GM23248 (cell line): ENCODE data around the gene MMP24OS. TPM values are rescaled to one million over a fixed set of nuclear protein-coding genes. Genes with fewer than 3 reads are reported as not detected.

ENCODE experiments used
- DNase-seq: peaks from one replicate; pipeline ENCODE4 v3.0.0-alpha.2; 2015
- H2AFZ ChIP-seq: fragments of 200-600 bp; sonication (generic); 2 replicates; pipeline ENCODE4 v1.6.1; 2016; ENCODE audit warnings: antibody characterized with exemption
- H3F3A ChIP-seq: fragments of 200-600 bp; sonication (generic); 2 replicates; pipeline ENCODE4 v1.6.1; 2016; ENCODE audit warnings: mild to moderate bottlenecking, antibody characterized with exemption, mixed run types; ENCODE audit not compliant: insufficient read depth
- H3K27ac ChIP-seq: fragments of 200-600 bp; sonication (generic); 2 replicates; pipeline ENCODE4 v1.5.1; 2016; ENCODE audit warnings: mild to moderate bottlenecking
- H3K27me3 ChIP-seq: fragments of 200-600 bp; sonication (generic); replicated peaks from 2 replicates; pipeline ENCODE4 v1.6.1; 2016; ENCODE audit warnings: mild to moderate bottlenecking; ENCODE audit not compliant: insufficient read depth
- H3K36me3 ChIP-seq: fragments of 200-600 bp; sonication (generic); 2 replicates; pipeline ENCODE4 v1.6.1; 2016; ENCODE audit warnings: low read depth, mild to moderate bottlenecking
- H3K4me1 ChIP-seq: fragments of 200-600 bp; sonication (generic); 2 replicates; pipeline ENCODE4 v1.6.1; 2016; ENCODE audit warnings: mild to moderate bottlenecking; ENCODE audit not compliant: insufficient read depth
- H3K4me2 ChIP-seq: fragments of 200-600 bp; sonication (generic); one replicate; pipeline ENCODE4 v1.6.1; 2016; ENCODE audit warnings: mild to moderate bottlenecking; ENCODE audit not compliant: unreplicated experiment
- H3K4me3 ChIP-seq: fragments of 200-600 bp; sonication (generic); 2 replicates; pipeline ENCODE4 v1.5.1; 2016; ENCODE audit warnings: mild to moderate bottlenecking
- H3K79me2 ChIP-seq: fragments of 200-600 bp; sonication (generic); 2 replicates; pipeline ENCODE4 v1.6.1; 2016; ENCODE audit warnings: mild to moderate bottlenecking; ENCODE audit not compliant: insufficient read depth
- H3K9ac ChIP-seq: fragments of 200-600 bp; sonication (generic); 2 replicates; pipeline ENCODE4 v1.6.1; 2016; ENCODE audit warnings: mild to moderate bottlenecking
- H3K9me2 ChIP-seq: fragments of 200-600 bp; sonication (generic); 2 replicates; pipeline ENCODE4 v1.6.1; 2016; ENCODE audit warnings: mixed run types, mild to moderate bottlenecking, moderate library complexity; ENCODE audit not compliant: insufficient read depth
- H3K9me3 ChIP-seq: fragments of 200-600 bp; sonication (generic); one replicate; pipeline ENCODE4 v1.6.1; 2017; ENCODE audit warnings: low read depth
- H4K20me1 ChIP-seq: fragments of 200-600 bp; sonication (generic); 2 replicates; pipeline ENCODE4 v1.6.0; 2016; ENCODE audit not compliant: insufficient read depth
- EZH2 ChIP-seq: fragments of 200-600 bp; sonication (generic); IDR thresholded peaks from 2 replicates; pipeline ENCODE4 v1.6.1; 2018; ENCODE audit warnings: antibody characterized with exemption, mild to moderate bottlenecking; ENCODE audit not compliant: insufficient read depth, poor library complexity, severe bottlenecking
- EZH2phosphoT487 ChIP-seq: fragments of 200-600 bp; sonication (generic); IDR thresholded peaks from 2 replicates; pipeline ENCODE4 v1.6.1; 2018; ENCODE audit warnings: antibody characterized with exemption, moderate library complexity, mild to moderate bottlenecking, low read depth; ENCODE audit not compliant: insufficient read depth
- WGBS, 2 experiments: methylation state at CpG; one replicate each; pipeline ENCODE4 v1.1.6; 2015 to 2017; ENCODE audit warnings: low lambda C conversion rate in 2 of 2, low coverage in 1 of 2; ENCODE audit errors: missing lambda C conversion rate in 2 of 2; 5-methylcytosine and 5-hydroxymethylcytosine counted together
- in situ Hi-C: fragments of 300-500 bp; cut with MboI; formaldehyde crosslinking; loops from 2 replicates; pipeline ENCODE4 v1.15.0; 2020
- polyA plus RNA-seq: library from polyadenylated mRNA; unstranded; fragments of >200 nt; fragmentation: Nextera tagmentation; extraction: Ambion mirVana; gene quantifications from 2 replicates; pipeline ENCODE4 v1.2.1, GENCODE V29; 2016
- total RNA-seq: library from RNA; depleted of rRNA; stranded (reverse); fragments of >200 nt; shearing (Covaris generic); gene quantifications from 2 replicates; pipeline ENCODE4 v1.2.3, GENCODE V29; 2014

The MMP24OS gene
- total and polyA plus RNA-seq, 2 experiments from 2014 or later, result 26.8 to 81.7 TPM

DNA sequence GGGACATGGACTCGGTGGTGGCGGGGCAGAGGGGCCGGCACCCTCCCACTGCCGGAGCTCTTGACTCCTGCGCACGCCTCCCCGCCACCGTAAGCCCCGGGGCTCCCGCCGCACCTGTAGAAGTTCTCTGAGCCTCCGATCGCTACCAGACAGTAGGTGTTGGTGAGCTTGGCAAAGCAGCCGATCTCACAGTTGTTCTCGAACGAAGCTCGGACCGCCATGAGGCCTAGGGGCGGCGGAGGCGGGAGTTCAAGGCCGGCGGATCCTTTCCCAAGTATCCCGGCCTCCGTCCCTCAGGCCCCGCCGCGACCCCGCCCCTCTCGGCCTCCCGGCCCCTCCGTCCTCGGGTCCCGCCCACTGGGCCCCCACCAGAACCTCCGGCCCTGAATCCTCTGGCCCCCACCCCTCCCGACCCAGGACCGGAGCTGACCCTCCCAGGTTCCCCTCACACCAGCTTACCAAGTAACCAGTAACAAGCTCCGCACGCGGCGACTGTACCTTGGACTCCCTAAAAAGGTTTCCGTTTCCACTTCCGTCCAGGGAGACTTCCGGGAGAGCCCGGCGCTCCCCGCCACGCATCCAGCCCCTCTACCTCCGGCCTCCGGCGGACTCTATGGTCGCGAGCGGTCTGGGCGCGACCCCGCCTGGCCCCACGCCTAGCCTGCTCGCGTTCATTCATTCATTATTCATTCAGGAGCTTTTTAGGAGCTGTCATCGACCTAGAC is 6.5 kb upstream of the MMP24OS start, which contains the start of gene EIF6:
Gene EIF6 (minus strand): TSS at position 506 of the 725 bp plus-strand sequence. CDS start 285 bp downstream, at position 221.
- Histone ChIP-seq H3K27me3 (no peaks in the 10 kb centered on the region), H3K4me3 (peak within 1 kb of the TSS; percentile 89), H3K9me2 (no peaks in the 10 kb centered on the region), H4K20me1 (no peaks in the 10 kb centered on the region), H3K4me1 (peaks cover 5% of the 10 kb centered on the region; the same call in 1 of the 2 replicates), H3K4me2 (peak within 1 kb of the TSS; percentile 80), H3F3A (peaks cover 26% of the 10 kb centered on the region), H3K27ac (peak within 1 kb of the TSS; percentile 69), H3K36me3 (no peaks in the 10 kb centered on the region; the same call in 1 of the 2 replicates), H3K9me3 (no peaks in the 10 kb centered on the region), H2AFZ (peak within 1 kb of the TSS; percentile 96), H3K9ac (peak within 1 kb of the TSS; percentile 86), H3K79me2 (peaks cover 50% of the 10 kb centered on the region)
- peak; percentile 90 for DNase-seq
- TF ChIP-seq EZH2, result no peak
- no peak for TF ChIP-seq EZH2phosphoT487
- 1 to 4% methylated on average over 41 to 50 of the region's 61 CpGs for WGBS, 2 experiments
- in situ Hi-C loops, result no loop called here

DNA sequence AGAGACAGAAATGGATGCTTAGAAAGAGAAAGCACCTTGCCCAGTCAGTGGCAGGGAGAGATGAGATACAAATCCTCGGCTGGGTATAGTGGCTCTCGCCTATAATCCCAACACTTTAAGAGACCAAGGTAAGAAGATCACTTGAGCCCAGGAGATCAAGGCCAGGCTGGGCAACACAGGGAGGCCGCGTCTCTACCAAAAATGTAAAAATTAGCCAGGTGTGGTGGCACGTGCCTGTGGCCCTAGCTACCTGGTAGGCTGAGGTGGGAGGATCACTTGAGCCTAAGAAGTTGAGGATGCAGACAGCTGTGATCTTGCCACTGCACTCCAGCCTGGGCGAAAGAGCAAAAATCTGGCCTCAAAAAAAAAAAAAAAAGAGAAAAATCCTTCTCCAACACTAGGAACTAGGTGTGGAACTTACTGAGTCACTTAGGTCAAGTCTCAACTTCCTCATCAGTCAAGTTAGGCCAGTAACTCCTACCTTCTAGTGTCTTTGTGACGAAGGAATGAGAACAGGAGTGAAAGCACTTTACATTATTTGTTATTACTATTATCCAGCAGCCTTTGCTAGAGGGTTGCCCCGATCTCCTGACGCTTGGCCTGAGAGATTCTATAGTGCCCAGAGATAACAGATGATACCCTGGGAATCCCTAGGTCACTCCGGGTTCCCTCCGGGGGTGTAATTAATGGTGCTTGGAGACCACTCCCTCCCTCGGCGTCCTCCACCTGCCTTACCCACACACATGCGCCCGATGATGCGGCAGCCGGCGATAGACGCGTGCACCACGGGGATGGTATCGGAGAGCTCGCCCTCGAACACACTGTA is 5.7 kb upstream of the MMP24OS start:
- peak overlapping the region; percentile 96 for H2AFZ ChIP-seq
- H3K9me2 ChIP-seq, result no peaks in the 10 kb centered on the region

GRCh38 chr20:35281506-35282101 is 3.7 kb upstream of the MMP24OS start:
- WGBS, 2 experiments, result 92 to 94% methylated on average over 9 to 10 of the region's 10 CpGs
- no peak overlapping the region for H2AFZ ChIP-seq
- no peaks in the 10 kb centered on the region for H3K27me3 ChIP-seq
- no peaks in the 10 kb centered on the region for H4K20me1 ChIP-seq
- H3K4me2 ChIP-seq, result no peak overlapping the region
- in situ Hi-C loops, result no loop called here
- H3K36me3 ChIP-seq, result peaks cover 9% of the 10 kb centered on the region; the same call in 1 of the 2 replicates
- H3K9ac ChIP-seq, result no peak overlapping the region
- peaks cover 38% of the 10 kb centered on the region for H3F3A ChIP-seq
- H3K27ac ChIP-seq, result no peak overlapping the region
- TF ChIP-seq EZH2 (no peak), EZH2phosphoT487 (no peak)
- H3K9me3 ChIP-seq, result no peaks in the 10 kb centered on the region
- peaks cover 9% of the 10 kb centered on the region for H3K4me1 ChIP-seq
- H3K9me2 ChIP-seq, result no peaks in the 10 kb centered on the region
- no peak overlapping the region for H3K4me3 ChIP-seq
- peaks cover 58% of the 10 kb centered on the region for H3K79me2 ChIP-seq
- DNase-seq, result no peak

More for the DNA sequence above, 5.7 kb upstream of the MMP24OS start:
- H3F3A ChIP-seq, result peaks cover 33% of the 10 kb centered on the region
- peaks cover 50% of the 10 kb centered on the region for H3K79me2 ChIP-seq
- in situ Hi-C loops, result no loop called here
- H3K4me3 ChIP-seq, result peak overlapping the region; percentile 89
- H4K20me1 ChIP-seq, result no peaks in the 10 kb centered on the region
- no peaks in the 10 kb centered on the region for H3K9me3 ChIP-seq
- peaks cover 5% of the 10 kb centered on the region; the same call in 1 of the 2 replicates for H3K4me1 ChIP-seq
- TF ChIP-seq EZH2 (no peak), EZH2phosphoT487 (no peak)
- peak overlapping the region; percentile 69 for H3K27ac ChIP-seq
- H3K9ac ChIP-seq, result peak overlapping the region; percentile 86
- WGBS, 2 experiments, result 21 to 24% methylated on average over 24 of the region's 24 CpGs
- peak overlapping the region; percentile 80 for H3K4me2 ChIP-seq
- peak; percentile 41 for DNase-seq
- peaks cover 5% of the 10 kb centered on the region; the same call in 1 of the 2 replicates for H3K36me3 ChIP-seq
- no peaks in the 10 kb centered on the region for H3K27me3 ChIP-seq

GRCh38 chr20:35280523-35280922 is 2.6 kb upstream of the MMP24OS start:
- Histone ChIP-seq H3K36me3 (peaks cover 9% of the 10 kb centered on the region; the same call in 1 of the 2 replicates), H3K4me1 (peaks cover 15% of the 10 kb centered on the region), H3K27ac (no peak overlapping the region), H2AFZ (no peak overlapping the region), H3F3A (peaks cover 38% of the 10 kb centered on the region), H3K9me2 (no peaks in the 10 kb centered on the region), H3K4me3 (no peak overlapping the region), H3K9ac (no peak overlapping the region), H3K27me3 (no peaks in the 10 kb centered on the region), H3K9me3 (no peaks in the 10 kb centered on the region), H3K79me2 (peaks cover 69% of the 10 kb centered on the region), H3K4me2 (no peak overlapping the region), H4K20me1 (no peaks in the 10 kb centered on the region)
- 91 to 92% methylated on average over 6 of the region's 6 CpGs for WGBS, 2 experiments
- in situ Hi-C loops, result no loop called here
- no peak for DNase-seq
- TF ChIP-seq EZH2phosphoT487, result no peak
- no peak for TF ChIP-seq EZH2
